H9 (cell line): ENCODE results near the gene TIMM22. TPM values are rescaled to one million over a fixed set of nuclear protein-coding genes. Genes with fewer than 3 reads are reported as not detected.
A peak's percentile ranks its signal among the peaks of the same experiment; 100 is the strongest.

Experiments used
- DNase-seq: peaks from one replicate; pipeline ENCODE4 v3.0.0-alpha.2; 2017
- H2AFZ ChIP-seq: one replicate; pipeline ENCODE4 v1.6.1; 2013; ENCODE audit warnings: mild to moderate bottlenecking, low read length, control low read depth, moderate library complexity
- H2AK5ac ChIP-seq: 2 replicates; pipeline ENCODE4 v1.6.1; 2013; ENCODE audit warnings: low read length, control low read depth, mixed read lengths; ENCODE audit not compliant: insufficient read length
- H2BK120ac ChIP-seq: one replicate; pipeline ENCODE4 v1.6.1; 2013; ENCODE audit warnings: low read depth, mild to moderate bottlenecking, low read length, control low read depth, inconsistent platforms; ENCODE audit not compliant: poor library complexity, severe bottlenecking
- H2BK12ac ChIP-seq: 2 replicates; pipeline ENCODE4 v1.6.1; 2013; ENCODE audit warnings: low read length, control low read depth, mixed read lengths, low read depth; ENCODE audit not compliant: insufficient read length
- H2BK15ac ChIP-seq: 2 replicates; pipeline ENCODE4 v1.6.1; 2013; ENCODE audit warnings: low read depth, low read length, control low read depth
- H2BK20ac ChIP-seq: one replicate; pipeline ENCODE4 v1.6.1; 2013; ENCODE audit warnings: low read depth, mild to moderate bottlenecking, low read length, control low read depth, inconsistent platforms; ENCODE audit not compliant: poor library complexity, severe bottlenecking
- H2BK5ac ChIP-seq: 2 replicates; pipeline ENCODE4 v1.6.1; 2013; ENCODE audit warnings: low read length, control low read depth, mixed read lengths; ENCODE audit not compliant: insufficient read length
- H3K14ac ChIP-seq: 2 replicates; pipeline ENCODE4 v1.6.1; 2013; ENCODE audit warnings: low read length, control low read depth; ENCODE audit not compliant: insufficient read depth
- H3K18ac ChIP-seq: 2 replicates; pipeline ENCODE4 v1.6.1; 2013; ENCODE audit warnings: low read depth, mild to moderate bottlenecking, mixed read lengths, low read length, control low read depth; ENCODE audit not compliant: insufficient read length
- H3K23ac ChIP-seq: 2 replicates; pipeline ENCODE4 v1.6.1; 2013; ENCODE audit warnings: low read length, control low read depth, mixed read lengths, low read depth; ENCODE audit not compliant: insufficient read length
- H3K23me2 ChIP-seq: 2 replicates; pipeline ENCODE4 v1.6.1; 2013; ENCODE audit warnings: low read depth, mild to moderate bottlenecking, mixed read lengths, low read length, control low read depth; ENCODE audit not compliant: insufficient read length, poor library complexity, severe bottlenecking
- H3K27ac ChIP-seq: 2 replicates; pipeline ENCODE4 v1.5.1; 2013; ENCODE audit warnings: low read length, control low read depth, mixed read lengths, low read depth; ENCODE audit not compliant: insufficient read length
- H3K27me3 ChIP-seq: 2 replicates; pipeline ENCODE4 v1.6.1; 2013; ENCODE audit warnings: low read length, control low read depth, inconsistent platforms; ENCODE audit not compliant: insufficient read depth
- H3K4ac ChIP-seq: 2 replicates; pipeline ENCODE4 v1.6.1; 2013; ENCODE audit warnings: low read depth, mild to moderate bottlenecking, control low read depth, inconsistent platforms, low read length, moderate library complexity
- H3K4me1 ChIP-seq: 2 replicates; pipeline ENCODE4 v1.6.1; 2013; ENCODE audit warnings: low read length, control low read depth, inconsistent platforms; ENCODE audit not compliant: insufficient read depth
- H3K4me2 ChIP-seq: 2 replicates; pipeline ENCODE4 v1.6.1; 2013; ENCODE audit warnings: low read length, control low read depth, mixed read lengths; ENCODE audit not compliant: insufficient read length, insufficient read depth
- H3K56ac ChIP-seq: 2 replicates; pipeline ENCODE4 v1.6.1; 2013; ENCODE audit warnings: low read depth, mild to moderate bottlenecking, mixed read lengths, low read length, control low read depth; ENCODE audit not compliant: insufficient read length
- H3K79me1 ChIP-seq: 2 replicates; pipeline ENCODE4 v1.6.1; 2013; ENCODE audit warnings: low read depth, mild to moderate bottlenecking, moderate library complexity, low read length, control low read depth, inconsistent platforms; ENCODE audit not compliant: insufficient read depth, poor library complexity, severe bottlenecking
- H3K79me2 ChIP-seq: 2 replicates; pipeline ENCODE4 v1.6.1; 2013; ENCODE audit warnings: low read length, control low read depth, inconsistent platforms; ENCODE audit not compliant: insufficient read depth
- H3K9ac ChIP-seq: 2 replicates; pipeline ENCODE4 v1.6.1; 2013; ENCODE audit warnings: low read length, control low read depth, mixed read lengths; ENCODE audit not compliant: insufficient read length; ENCODE audit errors: extremely low read depth
- H3K9me3 ChIP-seq: one replicate; pipeline ENCODE4 v1.6.1; 2013; ENCODE audit warnings: low read depth, low read length, inconsistent platforms; ENCODE audit not compliant: control insufficient read depth
- H3T11ph ChIP-seq: one replicate; pipeline ENCODE4 v1.6.1; 2013; ENCODE audit warnings: mild to moderate bottlenecking, low read length, control low read depth, inconsistent platforms
- H4K20me1 ChIP-seq: one replicate; pipeline ENCODE4 v1.6.1; 2013; ENCODE audit not compliant: control insufficient read depth, insufficient read length, insufficient read depth
- H4K5ac ChIP-seq: 2 replicates; pipeline ENCODE4 v1.6.1; 2013; ENCODE audit warnings: low read depth, mild to moderate bottlenecking, mixed read lengths, low read length, control low read depth; ENCODE audit not compliant: insufficient read length
- H4K8ac ChIP-seq: replicated peaks from 2 replicates; pipeline ENCODE4 v1.6.1; 2013; ENCODE audit warnings: low read length, control low read depth, mixed read lengths, low read depth; ENCODE audit not compliant: insufficient read length
- H4K91ac ChIP-seq: 2 replicates; pipeline ENCODE4 v1.6.1; 2013; ENCODE audit warnings: low read depth, mild to moderate bottlenecking, moderate library complexity, mixed read lengths, low read length, control low read depth; ENCODE audit not compliant: insufficient read length
- H3K27ac Mint-ChIP-seq, 3 experiments: 2 replicates in 2 of 3; 3 replicates in 1 of 3; pipeline ENCODE4 v1.8.0; 2020 to 2021; ENCODE audit warnings: mixed read lengths in 3 of 3, mild to moderate bottlenecking in 1 of 3, moderate library complexity in 1 of 3
- H3K27me3 Mint-ChIP-seq: 2 replicates; pipeline ENCODE4 v1.8.0; 2021; ENCODE audit warnings: low read depth, mild to moderate bottlenecking, moderate library complexity, mixed read lengths
- H3K36me3 Mint-ChIP-seq, 3 experiments: 2 replicates in 2 of 3; 3 replicates in 1 of 3; pipeline ENCODE4 v1.8.0; 2020 to 2021; ENCODE audit warnings: low read depth in 3 of 3, mixed read lengths in 3 of 3; ENCODE audit not compliant: insufficient read depth in 1 of 3
- H3K4me1 Mint-ChIP-seq, 2 experiments: 2 replicates each; pipeline ENCODE4 v1.8.0; 2020; ENCODE audit warnings: mixed read lengths in 2 of 2
- H3K4me3 Mint-ChIP-seq, 2 experiments: 2 replicates in 1 of 2; 3 replicates in 1 of 2; pipeline ENCODE4 v1.8.0; 2020 to 2021; ENCODE audit warnings: mild to moderate bottlenecking in 2 of 2, mixed read lengths in 2 of 2, moderate library complexity in 1 of 2
- H3K9me3 Mint-ChIP-seq, 2 experiments: 2 replicates in 1 of 2; 3 replicates in 1 of 2; pipeline ENCODE4 v1.8.0; 2020; ENCODE audit warnings: mild to moderate bottlenecking in 2 of 2, mixed read lengths in 2 of 2, moderate library complexity in 1 of 2
- CTCF ChIP-seq: fragments of 200-600 bp; sonication (generic); conservative IDR thresholded peaks from 3 replicates; pipeline ENCODE4 v1.8.0; 2021; ENCODE audit warnings: antibody characterized with exemption, mild to moderate bottlenecking
- WGBS: extraction: QIAGEN DNeasy Blood & Tissue Kit; methylation state at CpG from one replicate; pipeline ENCODE4 v1.1.7; 2013; ENCODE audit warnings: missing lambda C conversion rate, low lambda C conversion rate, mixed read lengths; ENCODE audit not compliant: insufficient read length; ENCODE audit errors: extremely low coverage; 5-methylcytosine and 5-hydroxymethylcytosine counted together
- total RNA-seq: library from RNA; stranded (reverse); gene quantifications from 2 replicates; pipeline ENCODE4 v1.2.1, GENCODE V29; 2021

Gene TIMM22
- total RNA-seq, 1 experiment from 2014 or later, result 23.0 TPM

- Histone ChIP-seq H3K4ac (no peak overlapping the region), H2BK5ac (no peak overlapping the region), H3K9me3 (no peaks in the 10 kb centered on the region), H3K9ac (no peak overlapping the region), H4K20me1 (no peaks in the 10 kb centered on the region), H3K27me3 (no peaks in the 10 kb centered on the region), H3K14ac (no peak overlapping the region), H2BK120ac (no peak overlapping the region), H2BK20ac (no peak overlapping the region), H3K56ac (no peak overlapping the region), H3K4me2 (no peak overlapping the region), H3T11ph (no peak overlapping the region), H3K79me1 (no peaks in the 10 kb centered on the region), H2BK15ac (no peak overlapping the region), H4K5ac (no peak overlapping the region), H3K23ac (no peak overlapping the region), H2AFZ (no peak overlapping the region), H3K18ac (no peak overlapping the region), H4K8ac (no peak overlapping the region), H3K27ac (no peak overlapping the region), H3K23me2 (peaks cover 1% of the 10 kb centered on the region), H3K4me1 (peaks cover 2% of the 10 kb centered on the region; the same call in 1 of the 2 replicates), H2BK12ac (no peak overlapping the region), H3K79me2 (no peaks in the 10 kb centered on the region; the same call in 1 of the 2 replicates), H2AK5ac (no peak overlapping the region), H4K91ac (no peak overlapping the region)
- TF ChIP-seq CTCF, result no peak
- peaks cover 14 to 53% (median 40%) of the 10 kb centered on the region in 3 experiments; a peak in 6 of 7 replicates for H3K36me3 Mint-ChIP-seq
- DNase-seq, result no peak
- peaks cover 17% of the 10 kb centered on the region in 2 experiments for H3K4me1 Mint-ChIP-seq
- H3K4me3 Mint-ChIP-seq, result no peak overlapping the region
- WGBS, result no CpG with 5 or more reads among the region's 18 CpGs
- no peaks in the 10 kb centered on the region; the same call in 1 of the 2 replicates for H3K27me3 Mint-ChIP-seq
- no peaks in the 10 kb centered on the region for H3K9me3 Mint-ChIP-seq
- H3K27ac Mint-ChIP-seq, result peak overlapping the region in 1 of 3 experiments; percentile 64; a peak in 1 of 7 replicates
These were observed 4.9 kb downstream of the TIMM22 start for GRCh38 chr17:1001640-1002411.
